H1 (cell line): ENCODE measurements around the gene PAQR4. TPM values are rescaled to one million over a fixed set of nuclear protein-coding genes. Genes with fewer than 3 reads are reported as not detected.
A peak's percentile ranks its signal among the peaks of the same experiment; 100 is the strongest.

Experiments
- CTCF ChIA-PET: fragments of 300-600 bp; sonication (Branson Sonifier 250); formaldehyde crosslinking; loops from one replicate; lab custom pipeline; 2021; ENCODE audit not compliant: partially characterized antibody; lab: Charles Lee
- POLR2A ChIA-PET: fragments of 300-600 bp; sonication (Branson Sonifier 250); formaldehyde crosslinking; loops from one replicate; lab custom pipeline; 2021; ENCODE audit warnings: inconsistent platforms; ENCODE audit not compliant: partially characterized antibody; lab: Charles Lee
- DNase-seq, 2 experiments: peaks; one replicate each; pipeline versions ENCODE4 v3.0.0 to v3.0.0-alpha.2; 2010 to 2022; ENCODE audit warnings: low spot score in 2 of 2, low read depth in 1 of 2, mixed read lengths in 1 of 2
- FAIRE-seq: peaks from 2 replicates; lab custom pipeline; 2011; peaks lifted over from hg19 to GRCh38; lab: Jason Lieb, UNC
- H2AFZ ChIP-seq: 2 replicates; pipeline ENCODE4 v1.8.1; 2012; ENCODE audit warnings: low read length, inconsistent platforms
- H2AK5ac ChIP-seq: 2 replicates; pipeline ENCODE4 v1.6.1; 2013; ENCODE audit warnings: low read depth, low read length
- H2BK120ac ChIP-seq: replicated peaks from 2 replicates; pipeline ENCODE3; 2013; ENCODE audit warnings: low read depth, low read length, inconsistent platforms
- H2BK12ac ChIP-seq: 2 replicates; pipeline ENCODE4 v1.6.1; 2013; ENCODE audit warnings: low read depth, low read length
- H2BK15ac ChIP-seq: 2 replicates; pipeline ENCODE4 v1.6.1; 2013; ENCODE audit warnings: low read length
- H2BK20ac ChIP-seq: 2 replicates; pipeline ENCODE4 v1.6.1; 2013; ENCODE audit warnings: low read length
- H2BK5ac ChIP-seq: 2 replicates; pipeline ENCODE4 v1.6.1; 2013; ENCODE audit warnings: low read depth, low read length
- H3K14ac ChIP-seq: 2 replicates; pipeline ENCODE4 v1.6.1; 2013; ENCODE audit warnings: inconsistent platforms; ENCODE audit not compliant: insufficient read length
- H3K18ac ChIP-seq: 2 replicates; pipeline ENCODE4 v1.6.1; 2013; ENCODE audit warnings: low read length; ENCODE audit errors: extremely low read depth
- H3K23ac ChIP-seq: 2 replicates; pipeline ENCODE4 v1.6.1; 2013; ENCODE audit warnings: inconsistent platforms; ENCODE audit not compliant: insufficient read length
- H3K23me2 ChIP-seq: 2 replicates; pipeline ENCODE4 v1.6.1; 2013; ENCODE audit warnings: low read depth, low read length
- H3K27ac ChIP-seq: 2 replicates; pipeline ENCODE4 v1.6.1; 2011; ENCODE audit warnings: low read depth, low read length, inconsistent platforms
- H3K27me3 ChIP-seq, 4 experiments: replicated peaks in 1 of 4; 1 replicate in 1 of 4; 2 replicates in 3 of 4; pipeline versions ENCODE4 v1.6.1 to v1.8.1; 2011 to 2013; ENCODE audit warnings: low read length in 3 of 4, mild to moderate bottlenecking in 3 of 4, inconsistent platforms in 2 of 4, mixed read lengths in 2 of 4, moderate library complexity in 1 of 4; ENCODE audit not compliant: control insufficient read depth in 3 of 4, insufficient read depth in 3 of 4; ENCODE audit errors: extremely low read depth in 1 of 4
- H3K36me3 ChIP-seq, 4 experiments: 2 replicates each; pipeline versions ENCODE4 v1.6.1 to v1.8.1; 2011 to 2013; ENCODE audit warnings: mild to moderate bottlenecking in 4 of 4, low read length in 3 of 4, moderate library complexity in 2 of 4, control low read depth in 1 of 4, inconsistent platforms in 1 of 4; ENCODE audit not compliant: insufficient read depth in 4 of 4, control insufficient read depth in 2 of 4
- H3K4ac ChIP-seq: replicated peaks from 2 replicates; pipeline ENCODE3; 2013; ENCODE audit warnings: low read length, low read depth, mixed read lengths, inconsistent platforms; ENCODE audit not compliant: insufficient read length
- H3K4me1 ChIP-seq, 4 experiments: replicated peaks in 1 of 4; 1 replicate in 1 of 4; 2 replicates in 3 of 4; pipeline versions ENCODE4 v1.6.1 to v1.8.1; 2011 to 2013; ENCODE audit warnings: low read length in 3 of 4, inconsistent platforms in 2 of 4, mixed read lengths in 1 of 4; ENCODE audit not compliant: insufficient read depth in 4 of 4, control insufficient read depth in 3 of 4
- H3K4me2 ChIP-seq, 2 experiments: 2 replicates each; pipeline versions ENCODE4 v1.6.1 to v1.8.1; 2011 to 2013; ENCODE audit warnings: low read depth in 2 of 2, low read length in 2 of 2, control low read depth in 1 of 2, inconsistent platforms in 1 of 2, mild to moderate bottlenecking in 1 of 2; ENCODE audit not compliant: insufficient read depth in 1 of 2
- H3K4me3 ChIP-seq, 4 experiments: fragments of 200-600, 300-600 bp in 1 of 4; sonication (generic), shearing (Covaris generic), sonication (Bioruptor Twin) in 1 of 4; 2 replicates each; pipeline versions ENCODE4 v1.5.1 to v1.8.1; 2011 to 2016; ENCODE audit warnings: low read length in 4 of 4, low read depth in 3 of 4, control low read depth in 2 of 4, inconsistent platforms in 2 of 4, mild to moderate bottlenecking in 2 of 4, mixed read lengths in 1 of 4, moderate library complexity in 1 of 4; ENCODE audit not compliant: insufficient read depth in 2 of 4; ENCODE audit errors: extremely low read depth in 1 of 4
- H3K56ac ChIP-seq: replicated peaks from 2 replicates; pipeline ENCODE3; 2013; ENCODE audit warnings: low read depth, mild to moderate bottlenecking, mixed read lengths, low read length, inconsistent platforms; ENCODE audit not compliant: insufficient read length
- H3K79me1 ChIP-seq: 2 replicates; pipeline ENCODE4 v1.6.1; 2013; ENCODE audit warnings: low read depth, low read length, control low read depth
- H3K79me2 ChIP-seq, 2 experiments: 2 replicates each; pipeline versions ENCODE4 v1.6.1 to v1.8.1; 2012 to 2013; ENCODE audit warnings: low read length in 2 of 2, mild to moderate bottlenecking in 2 of 2, inconsistent platforms in 1 of 2; ENCODE audit not compliant: insufficient read depth in 2 of 2, control insufficient read depth in 1 of 2
- H3K9ac ChIP-seq, 4 experiments: replicated peaks in 1 of 4; 1 replicate in 1 of 4; 2 replicates in 3 of 4; pipeline versions ENCODE4 v1.6.1 to v1.8.1; 2011 to 2013; ENCODE audit warnings: low read depth in 3 of 4, low read length in 3 of 4, control low read depth in 2 of 4, mild to moderate bottlenecking in 2 of 4, moderate library complexity in 2 of 4, inconsistent platforms in 1 of 4; ENCODE audit errors: extremely low read depth in 1 of 4
- H3K9me3 ChIP-seq, 2 experiments: 2 replicates each; pipeline versions ENCODE4 v1.6.1 to v1.8.1; 2012 to 2013; ENCODE audit warnings: mild to moderate bottlenecking in 2 of 2, moderate library complexity in 2 of 2, control low read depth in 1 of 2, inconsistent platforms in 1 of 2, low read depth in 1 of 2, low read length in 1 of 2, mixed read lengths in 1 of 2; ENCODE audit not compliant: insufficient read depth in 2 of 2
- H4K20me1 ChIP-seq, 2 experiments: replicated peaks in 1 of 2; 2 replicates each; pipeline versions ENCODE3 to v1.8.1; 2011 to 2013; ENCODE audit warnings: inconsistent platforms in 2 of 2, low read length in 2 of 2, mild to moderate bottlenecking in 1 of 2; ENCODE audit not compliant: insufficient read depth in 2 of 2, control insufficient read depth in 1 of 2
- H4K5ac ChIP-seq: 2 replicates; pipeline ENCODE4 v1.6.1; 2013; ENCODE audit warnings: low read length, low read depth, mixed read lengths, inconsistent platforms; ENCODE audit not compliant: insufficient read length
- H4K8ac ChIP-seq: 2 replicates; pipeline ENCODE4 v1.8.0; 2013; ENCODE audit warnings: mild to moderate bottlenecking, moderate library complexity, low read length, inconsistent platforms; ENCODE audit not compliant: insufficient read depth; ENCODE audit errors: extremely low read depth
- H4K91ac ChIP-seq: replicated peaks from 2 replicates; pipeline ENCODE3; 2013; ENCODE audit warnings: low read length, mixed read lengths, inconsistent platforms; ENCODE audit not compliant: insufficient read length
- KDM4A ChIP-seq: IDR thresholded peaks from one replicate; pipeline ENCODE4 v1.7.1; 2012; ENCODE audit warnings: low read depth, mild to moderate bottlenecking, moderate library complexity, low read length, inconsistent platforms; ENCODE audit not compliant: severe bottlenecking
- YY1 ChIP-seq: IDR thresholded peaks from 2 replicates; pipeline ENCODE4 v1.6.1; 2011; ENCODE audit warnings: low read depth, mild to moderate bottlenecking, low read length
- WGBS, 2 experiments: shearing (Covaris generic) in 1 of 2; methylation state at CpG; one replicate each; pipeline versions ENCODE4 v1.1.6 to v1.1.7; 2013 to 2015; ENCODE audit warnings: low lambda C conversion rate in 2 of 2, mixed read lengths in 2 of 2, inconsistent platforms in 1 of 2, low coverage in 1 of 2, missing lambda C conversion rate in 1 of 2; ENCODE audit not compliant: insufficient replicate concordance in 2 of 2, insufficient coverage in 1 of 2, insufficient read length in 1 of 2; ENCODE audit errors: extremely low coverage in 1 of 2, missing lambda C conversion rate in 1 of 2; 5-methylcytosine and 5-hydroxymethylcytosine counted together
- polyA plus RNA-seq, 7 experiments: library from polyadenylated mRNA; depleted of rRNA in 3 of 7; stranded (reverse) in 5 of 7; unstranded in 2 of 7; fragments of >200 nt in 5 of 7; fragments of 200-250 nt in 2 of 7; gene quantifications; 1 replicate in 5 of 7; 2 replicates in 1 of 7; 4 replicates in 1 of 7; pipeline versions ENCODE4 v1.2.1 to v1.2.3, GENCODE V29; 2011 to 2013; ENCODE audit warnings: missing spikeins in 2 of 7, mixed read lengths in 2 of 7
- total RNA-seq: library from RNA; stranded (reverse); fragmentation: NEBNext Ultra II Directional; extraction: Animal tissue kit (Norgen Biotek cat#: 25700); gene quantifications from 2 replicates; pipeline ENCODE4 v1.2.1, GENCODE V29; 2021
- TF ChIP-seq, protein P1 (sequence below): IDR thresholded peaks from 2 replicates; pipeline ENCODE4 v1.6.1; 2012; ENCODE audit warnings: low read length, inconsistent platforms

PAQR4 gene
- total and polyA plus RNA-seq, 2 of the 8 experiments (the other 6 are each of a cell fraction or from before 2014, with no cell fraction given) = 28.2 to 34.6 TPM

DNA sequence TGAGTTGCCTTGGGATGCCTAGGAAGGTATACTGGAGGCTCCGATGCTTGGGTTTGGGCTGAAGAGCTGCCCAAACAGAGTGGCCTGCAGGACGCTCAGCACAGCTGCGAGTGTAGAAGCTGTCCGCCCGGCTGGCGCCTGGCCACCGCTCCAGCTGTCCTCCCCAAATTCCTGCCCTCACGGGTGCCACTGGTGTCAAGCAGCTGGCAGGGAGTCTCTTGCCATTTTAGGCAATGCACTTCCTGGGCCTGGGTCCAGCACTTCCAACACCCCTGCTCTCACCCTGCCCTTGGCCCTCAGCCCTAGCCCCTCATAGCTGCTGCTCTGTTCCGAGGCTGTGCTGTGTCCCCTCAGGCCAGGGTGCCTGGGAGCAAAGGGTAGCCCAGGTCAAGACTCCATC lies 16.3 kb downstream of the PAQR4 start:
- no peaks in the 10 kb centered on the region for H3K9me3 ChIP-seq
- no peak overlapping the region for H3K4ac ChIP-seq
- no peak overlapping the region for H2AK5ac ChIP-seq
- no peaks in the 10 kb centered on the region for H3K79me2 ChIP-seq
- no peak overlapping the region for H2BK20ac ChIP-seq
- H2BK5ac ChIP-seq = no peak overlapping the region
- H4K8ac ChIP-seq = no peak overlapping the region; the same call in 1 of the 2 replicates
- no peak overlapping the region for H3K27ac ChIP-seq
- H2BK12ac ChIP-seq = no peak overlapping the region
- H2BK120ac ChIP-seq = no peak overlapping the region
- ChIA-PET POLR2A (interaction anchor here (1.2 to 15.2 kb wide), 5 partner anchors 11 to 71 kb away, joined by 3 to 200 read pairs (median 11); partner anchors contain the start of genes CLDN6, HCFC1R1, THOC6 and TNFRSF12A), CTCF (interaction anchor here (0.9 to 2.7 kb wide), 12 partner anchors 9 to 46 kb away, joined by 3 to 12 read pairs (median 4); partner anchors contain the start of genes PAQR4 and TNFRSF12A)
- no peak overlapping the region for H3K14ac ChIP-seq
- no peak overlapping the region for H2AFZ ChIP-seq
- H4K91ac ChIP-seq = no peak overlapping the region
- peaks cover 3 to 30% (median 23%) of the 10 kb centered on the region in 4 experiments for H3K4me1 ChIP-seq
- no peaks in the 10 kb centered on the region for H3K79me1 ChIP-seq
- H4K20me1 ChIP-seq = no peaks in the 10 kb centered on the region
- no peak overlapping the region; the same call in 1 of the 2 replicates for H2BK15ac ChIP-seq
- WGBS, 2 experiments = 95% methylated on average over 9 of the region's 9 CpGs; no CpG with 5 or more reads in 1 of the 2 experiments
- H3K27me3 ChIP-seq = no peaks in the 10 kb centered on the region; a peak in 1 of 7 replicates
- H3K9ac ChIP-seq = no peak overlapping the region
- no peak overlapping the region for H3K4me3 ChIP-seq
- H4K5ac ChIP-seq = no peak overlapping the region
- H3K23me2 ChIP-seq = peaks cover 7% of the 10 kb centered on the region; the same call in 1 of the 2 replicates
- H3K18ac ChIP-seq = peak overlapping the region; percentile 32; the same call in 1 of the 2 replicates
- no peaks in the 10 kb centered on the region for H3K36me3 ChIP-seq
- TF ChIP-seq KDM4A (no peak), YY1 (no peak)
- TF ChIP-seq, protein P1, sequence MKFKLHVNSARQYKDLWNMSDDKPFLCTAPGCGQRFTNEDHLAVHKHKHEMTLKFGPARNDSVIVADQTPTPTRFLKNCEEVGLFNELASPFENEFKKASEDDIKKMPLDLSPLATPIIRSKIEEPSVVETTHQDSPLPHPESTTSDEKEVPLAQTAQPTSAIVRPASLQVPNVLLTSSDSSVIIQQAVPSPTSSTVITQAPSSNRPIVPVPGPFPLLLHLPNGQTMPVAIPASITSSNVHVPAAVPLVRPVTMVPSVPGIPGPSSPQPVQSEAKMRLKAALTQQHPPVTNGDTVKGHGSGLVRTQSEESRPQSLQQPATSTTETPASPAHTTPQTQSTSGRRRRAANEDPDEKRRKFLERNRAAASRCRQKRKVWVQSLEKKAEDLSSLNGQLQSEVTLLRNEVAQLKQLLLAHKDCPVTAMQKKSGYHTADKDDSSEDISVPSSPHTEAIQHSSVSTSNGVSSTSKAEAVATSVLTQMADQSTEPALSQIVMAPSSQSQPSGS = no peak
- no peak overlapping the region for H3K56ac ChIP-seq
- no peak for FAIRE-seq
- DNase-seq = no peak
- no peak overlapping the region for H3K4me2 ChIP-seq
- H3K23ac ChIP-seq = no peak overlapping the region
